AG09309 (cell line): ENCODE results near the gene NRL.

Experiments used
- DNase-seq: peaks from one replicate; pipeline ENCODE4 v3.0.0-alpha.2; 2010; ENCODE audit warnings: low read depth
- H3K4me3 ChIP-seq: 2 replicates; pipeline ENCODE4 v1.5.1; 2011; ENCODE audit warnings: mild to moderate bottlenecking, low read depth, low read length, moderate library complexity; ENCODE audit not compliant: control insufficient read depth
- TF ChIP-seq, protein P1 (sequence below): IDR thresholded peaks from 2 replicates; pipeline ENCODE4 v1.5.1; 2011; ENCODE audit warnings: mild to moderate bottlenecking, low read depth, low read length, inconsistent platforms; ENCODE audit not compliant: insufficient read depth, control insufficient read depth; ENCODE audit errors: missing control alignments

The NRL gene

GRCh38 chr14:24156840-24157239 is 42.1 kb upstream of the NRL start:
- TF ChIP-seq, protein P1, sequence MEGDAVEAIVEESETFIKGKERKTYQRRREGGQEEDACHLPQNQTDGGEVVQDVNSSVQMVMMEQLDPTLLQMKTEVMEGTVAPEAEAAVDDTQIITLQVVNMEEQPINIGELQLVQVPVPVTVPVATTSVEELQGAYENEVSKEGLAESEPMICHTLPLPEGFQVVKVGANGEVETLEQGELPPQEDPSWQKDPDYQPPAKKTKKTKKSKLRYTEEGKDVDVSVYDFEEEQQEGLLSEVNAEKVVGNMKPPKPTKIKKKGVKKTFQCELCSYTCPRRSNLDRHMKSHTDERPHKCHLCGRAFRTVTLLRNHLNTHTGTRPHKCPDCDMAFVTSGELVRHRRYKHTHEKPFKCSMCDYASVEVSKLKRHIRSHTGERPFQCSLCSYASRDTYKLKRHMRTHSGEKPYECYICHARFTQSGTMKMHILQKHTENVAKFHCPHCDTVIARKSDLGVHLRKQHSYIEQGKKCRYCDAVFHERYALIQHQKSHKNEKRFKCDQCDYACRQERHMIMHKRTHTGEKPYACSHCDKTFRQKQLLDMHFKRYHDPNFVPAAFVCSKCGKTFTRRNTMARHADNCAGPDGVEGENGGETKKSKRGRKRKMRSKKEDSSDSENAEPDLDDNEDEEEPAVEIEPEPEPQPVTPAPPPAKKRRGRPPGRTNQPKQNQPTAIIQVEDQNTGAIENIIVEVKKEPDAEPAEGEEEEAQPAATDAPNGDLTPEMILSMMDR = no peak
- no peak for DNase-seq
- H3K4me3 ChIP-seq = no peak overlapping the region

GRCh38 chr14:24155100-24155499 is 40.4 kb upstream of the NRL start:
- TF ChIP-seq, protein P1 = no peak
- DNase-seq = no peak
- no peak overlapping the region for H3K4me3 ChIP-seq

- H3K4me3 ChIP-seq = no peak overlapping the region
- TF ChIP-seq, protein P1 = no peak
- DNase-seq = no peak
Observed at GRCh38 chr14:24151404-24152080, 36.8 kb upstream of the NRL start.

GRCh38 chr14:24150993-24151392 is 36.2 kb upstream of the NRL start:
- no peak for DNase-seq
- TF ChIP-seq, protein P1 = no peak
- H3K4me3 ChIP-seq = no peak overlapping the region

- no peak for DNase-seq
- TF ChIP-seq, protein P1 = no peak
- no peak overlapping the region for H3K4me3 ChIP-seq
Observed at GRCh38 chr14:24150567-24150966, 35.8 kb upstream of the NRL start.

GRCh38 chr14:24150061-24150460 is 35.3 kb upstream of the NRL start:
- no peak overlapping the region for H3K4me3 ChIP-seq
- TF ChIP-seq, protein P1 = no peak
- DNase-seq = no peak
